Colonic mucosa (tissue), 4 donors: ENCODE results near the gene LTBP2. TPM values are rescaled to one million over a fixed set of nuclear protein-coding genes. Genes with fewer than 3 reads are reported as not detected.

Source experiments
- DNase-seq: peaks from one replicate; pipeline ENCODE4 v3.0.0-alpha.2; 2020
- H3K27ac ChIP-seq: fragments of 200-600 bp; one replicate; pipeline ENCODE4 v1.8.0; 2021
- H3K27me3 ChIP-seq: fragments of 200-600 bp; one replicate; pipeline ENCODE4 v1.8.0; 2021
- H3K36me3 ChIP-seq: fragments of 200-600 bp; one replicate; pipeline ENCODE4 v1.8.0; 2021
- H3K4me1 ChIP-seq: fragments of 200-600 bp; one replicate; pipeline ENCODE4 v1.8.0; 2021; ENCODE audit warnings: mild to moderate bottlenecking
- H3K4me3 ChIP-seq: fragments of 200-600 bp; one replicate; pipeline ENCODE4 v1.8.0; 2021
- H3K9ac ChIP-seq, 2 donors: one replicate each; pipeline ENCODE4 v1.7.0; 2013; ENCODE audit warnings: control low read depth in 2 of 2, low read depth in 2 of 2, low read length in 2 of 2
- H3K9me3 ChIP-seq: fragments of 200-600 bp; one replicate; pipeline ENCODE4 v1.8.0; 2021
- CTCF ChIP-seq: fragments of 200-600 bp; IDR thresholded peaks from one replicate; pipeline ENCODE4 v1.8.0; 2022; ENCODE audit warnings: antibody characterized with exemption, mild to moderate bottlenecking
- intact Hi-C: fragments of 100-400 bp; cut with DNase I; formaldehyde crosslinking; loops from one replicate; pipeline ENCODE4 v1.14.1; 2022
- total RNA-seq, 2 donors: library from RNA; stranded (reverse); fragmentation: NEBNext Ultra II Directional in 1 of 2; extraction: Animal tissue kit (Norgen Biotek cat#: 25700) in 1 of 2; gene quantifications; one replicate each; pipeline ENCODE4 v1.2.1, GENCODE V29; 2021
- donor health status: healthy.
- donor health status: DM: no; HTN: no; CAD: no.
- donor health status: DM: no; HTN: no; CAD: no.

Gene LTBP2
- total RNA-seq, 2 donors from 2014 or later = 1.9 to 3.7 TPM

GRCh38 chr14:74482571-74482970 lies 129.5 kb downstream of the LTBP2 start:
- Histone ChIP-seq H3K27me3 (no peaks in the 10 kb centered on the region), H3K9me3 (no peaks in the 10 kb centered on the region), H3K36me3 (no peaks in the 10 kb centered on the region), H3K9ac (no peak overlapping the region), H3K4me3 (no peak overlapping the region), H3K27ac (no peak overlapping the region), H3K4me1 (no peaks in the 10 kb centered on the region)
- intact Hi-C loops = no loop called here
- DNase-seq = no peak
- no peak for TF ChIP-seq CTCF

DNA sequence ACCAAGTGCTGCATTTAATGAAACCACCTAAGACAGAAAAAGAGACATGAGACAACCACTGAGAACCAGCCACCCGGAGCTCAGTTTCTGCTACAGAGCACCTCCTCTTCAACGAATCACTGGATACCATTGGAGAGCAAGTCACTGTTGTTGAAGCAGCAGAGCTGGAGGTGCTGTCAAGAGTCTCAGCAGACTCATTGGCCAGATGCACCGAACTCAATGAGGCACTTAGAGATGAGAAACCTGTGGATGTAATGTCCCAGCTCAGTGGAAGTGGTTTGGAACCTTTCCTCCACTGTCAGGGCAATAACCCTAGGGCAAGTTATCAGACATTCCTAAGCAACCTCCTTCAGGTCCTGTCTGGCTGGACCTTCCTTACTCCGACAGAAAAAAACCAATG lies 132.0 kb downstream of the LTBP2 start:
- TF ChIP-seq CTCF = no peak
- Histone ChIP-seq H3K27ac (no peak overlapping the region), H3K36me3 (no peaks in the 10 kb centered on the region), H3K9me3 (no peaks in the 10 kb centered on the region), H3K27me3 (no peaks in the 10 kb centered on the region), H3K4me3 (no peak overlapping the region), H3K4me1 (no peaks in the 10 kb centered on the region), H3K9ac (no peak overlapping the region)
- DNase-seq = no peak
- intact Hi-C loops = no loop called here

DNA sequence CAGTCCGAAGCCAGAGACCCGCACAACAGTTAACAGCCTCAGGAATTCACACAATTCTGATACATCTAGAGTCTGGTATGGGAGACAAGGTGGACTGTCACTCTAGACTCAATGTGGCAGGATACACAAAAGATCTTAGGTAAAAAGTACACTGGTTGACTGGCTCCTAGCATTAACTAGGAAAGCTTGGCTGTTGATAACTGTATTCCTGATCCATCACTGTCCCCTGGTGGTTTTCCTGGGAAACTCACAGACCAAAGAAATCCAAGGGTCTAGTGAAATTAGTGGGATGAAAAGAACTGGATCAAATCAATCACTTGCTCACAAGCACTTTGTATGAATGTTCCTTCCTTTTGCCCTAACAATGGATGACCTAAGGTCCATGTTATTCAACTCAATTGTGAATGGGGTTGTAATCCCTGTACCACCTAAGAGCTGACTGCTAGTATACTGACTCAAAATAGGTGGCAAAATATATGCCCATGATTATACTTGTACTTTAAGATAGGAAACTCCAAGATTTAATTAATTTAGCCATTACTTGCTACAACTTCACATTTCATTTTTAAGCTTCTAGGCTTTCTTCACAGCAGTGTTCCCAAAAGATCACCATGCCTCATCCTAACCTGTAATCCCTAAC lies 132.9 kb downstream of the LTBP2 start:
- Histone ChIP-seq H3K9me3 (no peaks in the 10 kb centered on the region), H3K36me3 (no peaks in the 10 kb centered on the region), H3K4me1 (no peaks in the 10 kb centered on the region), H3K27ac (no peak overlapping the region), H3K27me3 (no peaks in the 10 kb centered on the region), H3K9ac (no peak overlapping the region), H3K4me3 (no peak overlapping the region)
- no peak for TF ChIP-seq CTCF
- no peak for DNase-seq
- intact Hi-C loops = loop anchor here (2.0 kb wide), 1 partner anchor 116 kb away; no protein-coding TSS in a partner anchor

DNA sequence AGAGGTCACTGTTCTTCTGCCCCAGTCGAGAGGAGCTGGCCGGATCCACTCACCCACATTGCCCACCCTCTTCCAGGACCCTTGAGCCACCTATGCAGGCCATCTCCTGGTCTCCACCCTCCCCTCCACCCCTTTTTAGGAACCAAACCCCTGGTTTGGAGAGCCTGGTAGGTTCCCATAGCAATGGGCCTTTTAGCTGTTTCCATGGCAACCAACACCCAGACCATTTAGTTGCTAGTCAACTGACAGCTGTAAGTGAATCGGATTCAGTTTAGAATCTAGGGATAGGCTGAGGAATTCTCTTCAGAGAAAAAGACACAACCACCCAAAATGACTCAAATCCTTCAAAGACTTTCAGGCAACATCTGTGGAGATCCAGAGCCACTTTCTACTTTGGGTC lies 135.4 kb downstream of the LTBP2 start:
- Histone ChIP-seq H3K4me1 (no peaks in the 10 kb centered on the region), H3K4me3 (no peak overlapping the region), H3K27me3 (no peaks in the 10 kb centered on the region), H3K36me3 (no peaks in the 10 kb centered on the region), H3K9ac (no peak overlapping the region), H3K27ac (no peak overlapping the region), H3K9me3 (no peaks in the 10 kb centered on the region)
- no peak for TF ChIP-seq CTCF
- intact Hi-C loops = no loop called here
- no peak for DNase-seq

- intact Hi-C loops = no loop called here
- no peak overlapping the region for H3K4me3 ChIP-seq
- H3K9me3 ChIP-seq = no peaks in the 10 kb centered on the region
- H3K27me3 ChIP-seq = no peaks in the 10 kb centered on the region
- no peak overlapping the region for H3K27ac ChIP-seq
- no peaks in the 10 kb centered on the region for H3K36me3 ChIP-seq
- H3K9ac ChIP-seq = no peak overlapping the region
- TF ChIP-seq CTCF = no peak
- no peak for DNase-seq
- H3K4me1 ChIP-seq = no peaks in the 10 kb centered on the region
These were observed 135.9 kb downstream of the LTBP2 start for GRCh38 chr14:74476107-74476506.
